ENCODE results near the gene RBM22.

DNA sequence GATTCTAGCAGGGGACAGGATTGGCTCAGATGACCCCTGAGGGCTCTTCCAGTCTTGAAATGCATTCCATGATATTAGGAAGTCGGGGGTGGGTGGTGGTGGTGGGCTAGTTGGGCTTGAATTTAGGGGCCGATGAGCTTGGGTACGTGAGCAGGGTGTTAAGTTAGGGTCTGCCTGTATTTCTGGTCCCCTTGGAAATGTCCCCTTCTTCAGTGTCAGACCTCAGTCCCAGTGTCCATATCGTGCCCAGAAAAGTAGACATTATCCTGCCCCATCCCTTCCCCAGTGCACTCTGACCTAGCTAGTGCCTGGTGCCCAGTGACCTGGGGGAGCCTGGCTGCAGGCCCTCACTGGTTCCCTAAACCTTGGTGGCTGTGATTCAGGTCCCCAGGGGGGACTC is 42.7 kb downstream of the RBM22 start:
- TF ChIP-seq, protein P1, sequence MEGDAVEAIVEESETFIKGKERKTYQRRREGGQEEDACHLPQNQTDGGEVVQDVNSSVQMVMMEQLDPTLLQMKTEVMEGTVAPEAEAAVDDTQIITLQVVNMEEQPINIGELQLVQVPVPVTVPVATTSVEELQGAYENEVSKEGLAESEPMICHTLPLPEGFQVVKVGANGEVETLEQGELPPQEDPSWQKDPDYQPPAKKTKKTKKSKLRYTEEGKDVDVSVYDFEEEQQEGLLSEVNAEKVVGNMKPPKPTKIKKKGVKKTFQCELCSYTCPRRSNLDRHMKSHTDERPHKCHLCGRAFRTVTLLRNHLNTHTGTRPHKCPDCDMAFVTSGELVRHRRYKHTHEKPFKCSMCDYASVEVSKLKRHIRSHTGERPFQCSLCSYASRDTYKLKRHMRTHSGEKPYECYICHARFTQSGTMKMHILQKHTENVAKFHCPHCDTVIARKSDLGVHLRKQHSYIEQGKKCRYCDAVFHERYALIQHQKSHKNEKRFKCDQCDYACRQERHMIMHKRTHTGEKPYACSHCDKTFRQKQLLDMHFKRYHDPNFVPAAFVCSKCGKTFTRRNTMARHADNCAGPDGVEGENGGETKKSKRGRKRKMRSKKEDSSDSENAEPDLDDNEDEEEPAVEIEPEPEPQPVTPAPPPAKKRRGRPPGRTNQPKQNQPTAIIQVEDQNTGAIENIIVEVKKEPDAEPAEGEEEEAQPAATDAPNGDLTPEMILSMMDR (IDR thresholded peaks at IDR 0.05), result no peak
- TF ChIP-seq POLR2A (IDR thresholded peaks at IDR 0.05), result no peak

Data from vagina (tissue), 2 donors.